Measurements from ENCODE around the gene IFFO2. TPM values are rescaled to one million over a fixed set of nuclear protein-coding genes. Genes with fewer than 3 reads are reported as not detected.

Gene IFFO2
- polyA plus RNA-seq, 1 of the 3 experiments (the other 2 are of a cell fraction): 10.5 TPM

- H3K9ac ChIP-seq: no peak overlapping the region
- H3K9me2 ChIP-seq: no peaks in the 10 kb centered on the region
- no peak overlapping the region for H2AFZ ChIP-seq (ENCODE audit: low read depth)
- no peak overlapping the region for H3K27ac ChIP-seq (ENCODE audit: low read depth in 2 of 2, low read length in 1 of 2)
- CTCF ChIA-PET: interaction anchor here (1.9 kb wide), 1 partner anchor 20 kb away, joined by 9 read pairs; no protein-coding TSS in a partner anchor
- no peaks in the 10 kb centered on the region for H3K79me2 ChIP-seq (ENCODE audit: insufficient read depth)
- H3K4me3 ChIP-seq (ENCODE audit: low read depth in 2 of 2, low read length in 1 of 2): no peak overlapping the region
- H3K27me3 ChIP-seq (ENCODE audit: insufficient read depth): no peaks in the 10 kb centered on the region; the same call in 1 of the 2 replicates
- no peak for TF ChIP-seq USF2 (IDR thresholded peaks at IDR 0.05; ENCODE audit: borderline replicate concordance, low read depth, low read length)
- no peak for TF ChIP-seq CHD2 (IDR thresholded peaks at IDR 0.05; ENCODE audit: low read length, partially characterized antibody)
- no peak for TF ChIP-seq NFIC (IDR thresholded peaks at IDR 0.05; ENCODE audit: borderline replicate concordance)
- no peak for TF ChIP-seq EP300 (IDR thresholded peaks at IDR 0.05; ENCODE audit: borderline replicate concordance in 1 of 2, low read depth in 1 of 2, low read length in 1 of 2)
- no peak for TF ChIP-seq RFX5 (IDR thresholded peaks at IDR 0.05; ENCODE audit: low read length)
- TF ChIP-seq YY1 (IDR thresholded peaks at IDR 0.05; ENCODE audit: low read depth): no peak
- TF ChIP-seq TAF1 (IDR thresholded peaks at IDR 0.05; ENCODE audit: borderline replicate concordance, low read depth, low read length): no peak
- no peak for TF ChIP-seq FOXJ3 (CRISPR knock-in tag; IDR thresholded peaks at IDR 0.05)
- no peak for TF ChIP-seq SMC3 (IDR thresholded peaks at IDR 0.05; ENCODE audit: low read depth, low read length)
- TF ChIP-seq TEAD4 (IDR thresholded peaks at IDR 0.05; ENCODE audit: borderline replicate concordance, insufficient read depth): no peak
- H3K36me3 ChIP-seq (replicated peaks in 1 of 2; ENCODE audit: control insufficient read depth in 1 of 2, insufficient read depth in 2 of 2, low read length in 1 of 2): no peaks in the 10 kb centered on the region
- POLR2A ChIA-PET: no interaction called here
- no peaks in the 10 kb centered on the region for H3K9me3 ChIP-seq
- no peak overlapping the region for H3K4me2 ChIP-seq
- DNase-seq: no peak
- no peaks in the 10 kb centered on the region for H3F3A ChIP-seq (replicated peaks; ENCODE audit: insufficient read depth)
- no peaks in the 10 kb centered on the region for H4K20me1 ChIP-seq (ENCODE audit: insufficient read depth)
- 36% methylated on average over 6 of the region's 6 CpGs for WGBS (ENCODE audit: low lambda C conversion rate)
- no peaks in the 10 kb centered on the region for H3K4me1 ChIP-seq (ENCODE audit: control insufficient read depth in 1 of 2, insufficient read depth in 2 of 2, low read depth in 1 of 2, low read length in 1 of 2)
Observed at GRCh38 chr1:18855573-18855972, 100.9 kb downstream of the IFFO2 start.

GRCh38 chr1:18854331-18855025 lies 102.0 kb downstream of the IFFO2 start:
- Histone ChIP-seq H3K9me3 (no peaks in the 10 kb centered on the region), H2AFZ (ENCODE audit: low read depth) (no peak overlapping the region), H3K79me2 (ENCODE audit: insufficient read depth) (no peaks in the 10 kb centered on the region), H3K4me1 (ENCODE audit: control insufficient read depth in 1 of 2, insufficient read depth in 2 of 2, low read depth in 1 of 2, low read length in 1 of 2) (no peaks in the 10 kb centered on the region), H4K20me1 (ENCODE audit: insufficient read depth) (no peaks in the 10 kb centered on the region), H3K27ac (ENCODE audit: low read depth in 2 of 2, low read length in 1 of 2) (no peak overlapping the region), H3K9me2 (no peaks in the 10 kb centered on the region), H3F3A (replicated peaks; ENCODE audit: insufficient read depth) (no peaks in the 10 kb centered on the region), H3K4me2 (no peak overlapping the region), H3K27me3 (ENCODE audit: insufficient read depth) (no peaks in the 10 kb centered on the region), H3K4me3 (ENCODE audit: low read depth in 2 of 2, low read length in 1 of 2) (no peak overlapping the region), H3K36me3 (replicated peaks in 1 of 2; ENCODE audit: control insufficient read depth in 1 of 2, insufficient read depth in 2 of 2, low read length in 1 of 2) (no peaks in the 10 kb centered on the region), H3K9ac (no peak overlapping the region)
- DNase-seq: no peak
- WGBS (ENCODE audit: low lambda C conversion rate): 66% methylated on average over 10 of the region's 49 CpGs
- POLR2A ChIA-PET: no interaction called here
- CTCF ChIA-PET: interaction anchor here (1.1 kb wide), 1 partner anchor 21 kb away, joined by 3 read pairs; no protein-coding TSS in a partner anchor
- no peak for TF ChIP-seq NRF1 (IDR thresholded peaks at IDR 0.05; ENCODE audit: low read depth, low read length)
- no peak for TF ChIP-seq IRF3 (IDR thresholded peaks at IDR 0.05; ENCODE audit: low read depth, low read length)
- no peak for TF ChIP-seq GABPA (IDR thresholded peaks at IDR 0.05; ENCODE audit: low read depth)
- no peak for TF ChIP-seq POLR2AphosphoS5 (IDR thresholded peaks at IDR 0.05; ENCODE audit: low read depth, low read length)
- TF ChIP-seq PBX3 (IDR thresholded peaks at IDR 0.05): no peak
- TF ChIP-seq MXI1 (IDR thresholded peaks at IDR 0.05; ENCODE audit: low read depth, low read length): no peak
- no peak for TF ChIP-seq SMC3 (IDR thresholded peaks at IDR 0.05; ENCODE audit: low read depth, low read length)

All from SK-N-SH (cell line).